HEK293 (cell line): ENCODE data around the gene KRTAP5-8.

Experiments
- CTCF ChIA-PET: fragments of 350-600 bp; formaldehyde crosslinking; extraction: SDS; loops from one replicate; lab custom pipeline; 2021; ENCODE audit warnings: antibody characterized with exemption; lab: Yijun Ruan, JAX
- POLR2A ChIA-PET: fragments of 300-600 bp; formaldehyde crosslinking; extraction: SDS; loops from one replicate; lab custom pipeline; 2020; ENCODE audit warnings: antibody characterized with exemption, inconsistent platforms; lab: Yijun Ruan, JAX
- H3K27ac ChIP-seq: fragments of 200-500 bp; sonication (Bioruptor generic); 2 replicates; pipeline ENCODE4 v1.5.1; 2014; ENCODE audit warnings: low read depth, low read length, control low read depth, inconsistent platforms; ENCODE audit errors: extremely low read depth
- H3K36me3 ChIP-seq, 2 experiments: fragments of 200-500 bp in 1 of 2; sonication (Bioruptor generic) in 1 of 2; 1 replicate in 1 of 2; 2 replicates in 1 of 2; pipeline ENCODE4 v1.5.1; 2014 to 2017; ENCODE audit warnings: inconsistent platforms in 2 of 2, low read length in 2 of 2; ENCODE audit not compliant: control insufficient read depth in 2 of 2, insufficient read depth in 1 of 2
- H3K4me1 ChIP-seq: fragments of 200-500 bp; sonication (Bioruptor generic); 2 replicates; pipeline ENCODE4 v1.5.1; 2014; ENCODE audit warnings: mild to moderate bottlenecking, low read length, inconsistent platforms; ENCODE audit not compliant: control insufficient read depth, insufficient read depth
- H3K4me3 ChIP-seq: 2 replicates; pipeline ENCODE4 v1.5.1; 2011; ENCODE audit warnings: low read depth, mild to moderate bottlenecking, control low read depth, low read length, moderate library complexity
- H3K9me3 ChIP-seq: fragments of 200-500 bp; sonication (Bioruptor generic); 2 replicates; pipeline ENCODE4 v1.5.1; 2014; ENCODE audit warnings: low read depth, low read length, inconsistent platforms; ENCODE audit not compliant: control insufficient read depth, insufficient read depth
- BCL11A ChIP-seq: fragments of 450-650 bp; formaldehyde crosslinking; IDR thresholded peaks from 2 replicates; pipeline ENCODE4 v1.5.1; 2016; ENCODE audit warnings: low read depth, missing biosample characterization, missing genetic modification characterization
- FEZF1 ChIP-seq: fragments of 450-650 bp; formaldehyde crosslinking; IDR thresholded peaks from 2 replicates; pipeline ENCODE4 v1.5.1; 2016; ENCODE audit warnings: missing biosample characterization, missing genetic modification characterization
- OSR2 ChIP-seq: fragments of 450-650 bp; formaldehyde crosslinking; IDR thresholded peaks from 2 replicates; pipeline ENCODE4 v1.5.1; 2016; ENCODE audit warnings: missing biosample characterization, missing genetic modification characterization
- SCRT2 ChIP-seq: fragments of 450-650 bp; formaldehyde crosslinking; IDR thresholded peaks from 2 replicates; pipeline ENCODE4 v1.5.1; 2016; ENCODE audit warnings: missing biosample characterization, missing genetic modification characterization
- SP7 ChIP-seq: fragments of 450-650 bp; formaldehyde crosslinking; IDR thresholded peaks from 2 replicates; pipeline ENCODE4 v1.5.1; 2016; ENCODE audit warnings: missing biosample characterization, missing genetic modification characterization
- ZFP3 ChIP-seq: fragments of 450-650 bp; formaldehyde crosslinking; IDR thresholded peaks from 2 replicates; pipeline ENCODE4 v1.5.1; 2016; ENCODE audit warnings: low read depth, missing biosample characterization, missing genetic modification characterization
- ZNF157 ChIP-seq: fragments of 450-650 bp; formaldehyde crosslinking; IDR thresholded peaks from 2 replicates; pipeline ENCODE4 v1.5.1; 2016; ENCODE audit warnings: missing biosample characterization, missing genetic modification characterization
- ZNF19 ChIP-seq: fragments of 450-650 bp; formaldehyde crosslinking; IDR thresholded peaks from 2 replicates; pipeline ENCODE4; 2016; ENCODE audit warnings: missing biosample characterization, missing genetic modification characterization, low read depth
- ZNF202 ChIP-seq: fragments of 450-650 bp; formaldehyde crosslinking; IDR thresholded peaks from 2 replicates; pipeline ENCODE4 v1.5.1; 2016; ENCODE audit warnings: missing biosample characterization, missing genetic modification characterization, borderline replicate concordance
- ZNF214 ChIP-seq: fragments of 450-650 bp; formaldehyde crosslinking; IDR thresholded peaks from 2 replicates; pipeline ENCODE4 v1.5.1; 2017; ENCODE audit warnings: missing biosample characterization, mild to moderate bottlenecking, missing genetic modification characterization, borderline replicate concordance
- ZNF221 ChIP-seq: fragments of 450-650 bp; formaldehyde crosslinking; IDR thresholded peaks from 2 replicates; pipeline ENCODE4 v1.5.1; 2017; ENCODE audit warnings: missing biosample characterization, missing genetic modification characterization, borderline replicate concordance
- ZNF266 ChIP-seq: fragments of 450-650 bp; formaldehyde crosslinking; IDR thresholded peaks from 2 replicates; pipeline ENCODE4 v1.5.1; 2016; ENCODE audit warnings: missing biosample characterization, missing genetic modification characterization, low read depth
- ZNF341 ChIP-seq: fragments of 450-650 bp; formaldehyde crosslinking; IDR thresholded peaks from 2 replicates; pipeline ENCODE4; 2016; ENCODE audit warnings: low read depth, missing biosample characterization, missing genetic modification characterization
- ZNF354C ChIP-seq: fragments of 450-650 bp; formaldehyde crosslinking; IDR thresholded peaks from 2 replicates; pipeline ENCODE4 v1.5.1; 2016; ENCODE audit warnings: missing biosample characterization, missing genetic modification characterization, low read depth, borderline replicate concordance
- ZNF404 ChIP-seq: fragments of 450-650 bp; formaldehyde crosslinking; IDR thresholded peaks from 2 replicates; pipeline ENCODE4 v1.5.1; 2017; ENCODE audit warnings: missing biosample characterization, missing genetic modification characterization
- ZNF433 ChIP-seq: fragments of 450-650 bp; formaldehyde crosslinking; IDR thresholded peaks from 2 replicates; pipeline ENCODE4 v1.5.1; 2016; ENCODE audit warnings: missing biosample characterization, missing genetic modification characterization, low read depth
- ZNF521 ChIP-seq: fragments of 450-650 bp; formaldehyde crosslinking; IDR thresholded peaks from 2 replicates; pipeline ENCODE4 v1.5.1; 2017; ENCODE audit warnings: missing biosample characterization, mild to moderate bottlenecking, missing genetic modification characterization
- ZNF560 ChIP-seq: fragments of 450-650 bp; formaldehyde crosslinking; IDR thresholded peaks from 2 replicates; pipeline ENCODE4 v1.5.1; 2017; ENCODE audit warnings: missing biosample characterization, missing genetic modification characterization, borderline replicate concordance
- ZNF610 ChIP-seq: fragments of 450-650 bp; formaldehyde crosslinking; IDR thresholded peaks from 2 replicates; pipeline ENCODE4 v1.5.1; 2016; ENCODE audit warnings: missing biosample characterization, missing genetic modification characterization, borderline replicate concordance
- ZNF629 ChIP-seq: fragments of 450-650 bp; formaldehyde crosslinking; IDR thresholded peaks from 2 replicates; pipeline ENCODE4 v1.5.1; 2017; ENCODE audit warnings: missing biosample characterization, missing genetic modification characterization
- ZNF654 ChIP-seq: fragments of 450-650 bp; formaldehyde crosslinking; IDR thresholded peaks from 2 replicates; pipeline ENCODE4 v1.5.1; 2016; ENCODE audit warnings: low read depth, missing biosample characterization, missing genetic modification characterization
- ZNF660 ChIP-seq: fragments of 450-650 bp; IDR thresholded peaks from 2 replicates; pipeline ENCODE4 v1.5.1; 2018; ENCODE audit warnings: missing biosample characterization, mild to moderate bottlenecking, missing genetic modification characterization
- ZNF670 ChIP-seq: fragments of 450-650 bp; formaldehyde crosslinking; IDR thresholded peaks from 2 replicates; pipeline ENCODE4 v1.5.1; 2016; ENCODE audit warnings: missing biosample characterization, missing genetic modification characterization, low read depth
- ZNF747 ChIP-seq: fragments of 450-650 bp; formaldehyde crosslinking; IDR thresholded peaks from 2 replicates; pipeline ENCODE4 v1.5.1; 2016; ENCODE audit warnings: missing biosample characterization, missing genetic modification characterization
- ZNF76 ChIP-seq: fragments of 450-650 bp; formaldehyde crosslinking; IDR thresholded peaks from 2 replicates; pipeline ENCODE4; 2016; ENCODE audit warnings: low read depth, missing biosample characterization, missing genetic modification characterization, borderline replicate concordance
- ZNF768 ChIP-seq: fragments of 450-650 bp; formaldehyde crosslinking; IDR thresholded peaks from 2 replicates; pipeline ENCODE4 v1.5.1; 2018; ENCODE audit warnings: missing biosample characterization, mild to moderate bottlenecking, missing genetic modification characterization
- ZNF785 ChIP-seq: fragments of 450-650 bp; formaldehyde crosslinking; IDR thresholded peaks from 2 replicates; pipeline ENCODE4 v1.5.1; 2016; ENCODE audit warnings: missing biosample characterization, missing genetic modification characterization
- ZNF837 ChIP-seq: fragments of 450-650 bp; formaldehyde crosslinking; IDR thresholded peaks from 2 replicates; pipeline ENCODE4 v1.5.1; 2016; ENCODE audit warnings: missing biosample characterization, missing genetic modification characterization
- TF ChIP-seq, protein P1 (sequence below): fragments of 450-650 bp; formaldehyde crosslinking; IDR thresholded peaks from 2 replicates; pipeline ENCODE4 v1.5.1; 2016; ENCODE audit warnings: missing biosample characterization, missing genetic modification characterization
- TF ChIP-seq, protein P2 (sequence below): fragments of 450-650 bp; formaldehyde crosslinking; IDR thresholded peaks from 2 replicates; pipeline ENCODE4 v1.5.1; 2016; ENCODE audit warnings: missing biosample characterization, missing genetic modification characterization

Gene KRTAP5-8

DNA sequence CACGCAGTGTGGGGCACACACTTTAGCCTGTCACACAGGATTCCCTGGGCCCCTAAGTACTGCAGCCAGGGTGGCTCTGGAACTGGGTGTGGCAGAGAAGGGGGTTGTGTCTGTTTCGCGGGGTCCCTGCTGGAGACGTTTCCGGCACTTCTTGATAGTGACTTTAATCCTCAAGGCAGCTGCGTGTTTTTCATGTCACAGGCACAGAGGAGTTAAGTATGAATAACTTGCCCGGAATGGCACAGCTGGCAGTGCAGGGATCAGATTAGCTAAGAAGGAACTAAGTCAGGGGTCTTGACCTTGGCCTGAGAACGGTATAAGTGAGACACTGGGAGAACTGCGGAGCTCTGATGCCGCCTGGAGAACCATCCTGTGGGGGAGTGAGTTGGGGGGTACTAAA lies 18.3 kb upstream of the KRTAP5-8 start:
- no peak overlapping the region for H3K27ac ChIP-seq
- H3K36me3 ChIP-seq = no peaks in the 10 kb centered on the region
- H3K4me3 ChIP-seq = no peak overlapping the region
- ChIA-PET CTCF (no interaction called here), POLR2A (no interaction called here)
- H3K9me3 ChIP-seq = no peaks in the 10 kb centered on the region
- H3K4me1 ChIP-seq = no peaks in the 10 kb centered on the region
- TF ChIP-seq ZNF76 (tag by site-specific recombination) = no peak
- TF ChIP-seq ZNF341 (tag by site-specific recombination) = no peak
- no peak for TF ChIP-seq BCL11A (tag by site-specific recombination)
- TF ChIP-seq ZNF837 (tag by site-specific recombination) = no peak
- no peak for TF ChIP-seq ZNF660
- TF ChIP-seq, protein P1, sequence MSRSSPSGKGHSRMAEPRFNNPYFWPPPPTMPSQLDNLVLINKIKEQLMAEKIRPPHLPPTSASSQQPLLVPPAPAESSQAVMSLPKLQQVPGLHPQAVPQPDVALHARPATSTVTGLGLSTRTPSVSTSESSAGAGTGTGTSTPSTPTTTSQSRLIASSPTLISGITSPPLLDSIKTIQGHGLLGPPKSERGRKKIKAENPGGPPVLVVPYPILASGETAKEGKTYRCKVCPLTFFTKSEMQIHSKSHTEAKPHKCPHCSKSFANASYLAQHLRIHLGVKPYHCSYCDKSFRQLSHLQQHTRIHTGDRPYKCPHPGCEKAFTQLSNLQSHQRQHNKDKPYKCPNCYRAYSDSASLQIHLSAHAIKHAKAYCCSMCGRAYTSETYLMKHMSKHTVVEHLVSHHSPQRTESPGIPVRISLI (tag by site-specific recombination) = no peak
- no peak for TF ChIP-seq OSR2 (tag by site-specific recombination)
- TF ChIP-seq ZNF521 (tag by site-specific recombination) = no peak
- no peak for TF ChIP-seq ZNF670 (tag by site-specific recombination)
- no peak for TF ChIP-seq ZNF610 (tag by site-specific recombination)
- TF ChIP-seq ZNF19 (tag by site-specific recombination) = no peak
- TF ChIP-seq ZNF404 = no peak
- TF ChIP-seq ZNF354C (tag by site-specific recombination) = no peak
- TF ChIP-seq FEZF1 (tag by site-specific recombination) = no peak

- H3K4me1 ChIP-seq = no peaks in the 10 kb centered on the region
- TF ChIP-seq ZNF654 (tag by site-specific recombination) (no peak), ZNF560 (tag by site-specific recombination) (no peak), ZNF221 (tag by site-specific recombination) (no peak), ZNF433 (no peak), ZNF747 (tag by site-specific recombination) (no peak), ZNF629 (tag by site-specific recombination) (no peak), ZNF202 (tag by site-specific recombination) (no peak), ZNF768 (tag by site-specific recombination) (no peak), ZNF266 (tag by site-specific recombination) (no peak), ZNF214 (tag by site-specific recombination) (no peak), ZNF785 (no peak), ZNF157 (no peak), ZFP3 (tag by site-specific recombination) (no peak), SCRT2 (no peak), SP7 (tag by site-specific recombination) (no peak)
- TF ChIP-seq, protein P2, sequence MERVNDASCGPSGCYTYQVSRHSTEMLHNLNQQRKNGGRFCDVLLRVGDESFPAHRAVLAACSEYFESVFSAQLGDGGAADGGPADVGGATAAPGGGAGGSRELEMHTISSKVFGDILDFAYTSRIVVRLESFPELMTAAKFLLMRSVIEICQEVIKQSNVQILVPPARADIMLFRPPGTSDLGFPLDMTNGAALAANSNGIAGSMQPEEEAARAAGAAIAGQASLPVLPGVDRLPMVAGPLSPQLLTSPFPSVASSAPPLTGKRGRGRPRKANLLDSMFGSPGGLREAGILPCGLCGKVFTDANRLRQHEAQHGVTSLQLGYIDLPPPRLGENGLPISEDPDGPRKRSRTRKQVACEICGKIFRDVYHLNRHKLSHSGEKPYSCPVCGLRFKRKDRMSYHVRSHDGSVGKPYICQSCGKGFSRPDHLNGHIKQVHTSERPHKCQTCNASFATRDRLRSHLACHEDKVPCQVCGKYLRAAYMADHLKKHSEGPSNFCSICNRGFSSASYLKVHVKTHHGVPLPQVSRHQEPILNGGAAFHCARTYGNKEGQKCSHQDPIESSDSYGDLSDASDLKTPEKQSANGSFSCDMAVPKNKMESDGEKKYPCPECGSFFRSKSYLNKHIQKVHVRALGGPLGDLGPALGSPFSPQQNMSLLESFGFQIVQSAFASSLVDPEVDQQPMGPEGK (tag by site-specific recombination) = no peak
- H3K9me3 ChIP-seq = no peaks in the 10 kb centered on the region
- no peaks in the 10 kb centered on the region for H3K36me3 ChIP-seq
- ChIA-PET POLR2A (no interaction called here), CTCF (no interaction called here)
- H3K4me3 ChIP-seq = no peak overlapping the region
- H3K27ac ChIP-seq = no peak overlapping the region
Measured at GRCh38 chr11:71525188-71525937, 12.5 kb upstream of the KRTAP5-8 start.
